ENCODE measurements around the gene RIPPLY1. TPM values are rescaled to one million over a fixed set of nuclear protein-coding genes. Genes with fewer than 3 reads are reported as not detected.
A peak's percentile ranks its signal among the peaks of the same experiment; 100 is the strongest.

Gene RIPPLY1
- total RNA-seq, 1 experiment from 2014 or later: not detected

GRCh38 chrX:106899841-106900240 is 3.3 kb downstream of the RIPPLY1 start:
- no peak for DNase-seq (ENCODE audit: low spot score)
- Histone ChIP-seq H3K27ac (ENCODE audit: low read depth, low read length, poor library complexity, severe bottlenecking) (no peak overlapping the region), H3K9me3 (ENCODE audit: low read depth, low read length, poor library complexity, severe bottlenecking) (no peaks in the 10 kb centered on the region), H3K4me1 (ENCODE audit: insufficient read depth, low read length, poor library complexity, severe bottlenecking) (no peaks in the 10 kb centered on the region), H3K4me3 (ENCODE audit: low read depth, low read length, poor library complexity, severe bottlenecking) (no peak overlapping the region), H3K36me3 (ENCODE audit: insufficient read depth, low read length, poor library complexity, severe bottlenecking) (no peaks in the 10 kb centered on the region), H3K27me3 (replicated peaks; ENCODE audit: insufficient read depth, low read depth, low read length, poor library complexity) (no peaks in the 10 kb centered on the region)
- no TSS peak for BruUV-seq (replicated peaks)
- TF ChIP-seq, protein P1, sequence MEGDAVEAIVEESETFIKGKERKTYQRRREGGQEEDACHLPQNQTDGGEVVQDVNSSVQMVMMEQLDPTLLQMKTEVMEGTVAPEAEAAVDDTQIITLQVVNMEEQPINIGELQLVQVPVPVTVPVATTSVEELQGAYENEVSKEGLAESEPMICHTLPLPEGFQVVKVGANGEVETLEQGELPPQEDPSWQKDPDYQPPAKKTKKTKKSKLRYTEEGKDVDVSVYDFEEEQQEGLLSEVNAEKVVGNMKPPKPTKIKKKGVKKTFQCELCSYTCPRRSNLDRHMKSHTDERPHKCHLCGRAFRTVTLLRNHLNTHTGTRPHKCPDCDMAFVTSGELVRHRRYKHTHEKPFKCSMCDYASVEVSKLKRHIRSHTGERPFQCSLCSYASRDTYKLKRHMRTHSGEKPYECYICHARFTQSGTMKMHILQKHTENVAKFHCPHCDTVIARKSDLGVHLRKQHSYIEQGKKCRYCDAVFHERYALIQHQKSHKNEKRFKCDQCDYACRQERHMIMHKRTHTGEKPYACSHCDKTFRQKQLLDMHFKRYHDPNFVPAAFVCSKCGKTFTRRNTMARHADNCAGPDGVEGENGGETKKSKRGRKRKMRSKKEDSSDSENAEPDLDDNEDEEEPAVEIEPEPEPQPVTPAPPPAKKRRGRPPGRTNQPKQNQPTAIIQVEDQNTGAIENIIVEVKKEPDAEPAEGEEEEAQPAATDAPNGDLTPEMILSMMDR (conservative IDR thresholded peaks at IDR 0.05; ENCODE audit: low read depth, low read length): no peak
- no peak for TF ChIP-seq EZH2 (IDR thresholded peaks at IDR 0.05; ENCODE audit: borderline replicate concordance, low read depth, low read length, poor library complexity, severe bottlenecking)
- intact Hi-C loops (cut with micrococcal nuclease; ENCODE audit: unreplicated experiment): loop anchor here (10.0 kb wide), 2 partner anchors 545 to 875 kb away; partner anchors contain the start of genes FRMPD3, NCBP2L and TSC22D3
- POLR2A ChIA-PET (ENCODE audit: low non-redundant PET): no interaction called here
- CTCF ChIA-PET: interaction anchor here (0.7 kb wide), 1 partner anchor 773 kb away, joined by 14 read pairs; no protein-coding TSS in a partner anchor

GRCh38 chrX:106899276-106899675 is 3.9 kb downstream of the RIPPLY1 start:
- intact Hi-C loops (cut with micrococcal nuclease; ENCODE audit: unreplicated experiment): loop anchor here (10.0 kb wide), 2 partner anchors 546 to 876 kb away; partner anchors contain the start of genes FRMPD3, NCBP2L and TSC22D3
- no peaks in the 10 kb centered on the region for H3K9me3 ChIP-seq (ENCODE audit: low read depth, low read length, poor library complexity, severe bottlenecking)
- POLR2A ChIA-PET (ENCODE audit: low non-redundant PET): no interaction called here
- CTCF ChIA-PET: interaction anchor here (0.7 to 1.5 kb wide), 2 partner anchors 61 to 773 kb away, joined by 7 to 14 read pairs; no protein-coding TSS in a partner anchor
- H3K4me3 ChIP-seq (ENCODE audit: low read depth, low read length, poor library complexity, severe bottlenecking): no peak overlapping the region
- H3K27me3 ChIP-seq (replicated peaks; ENCODE audit: insufficient read depth, low read depth, low read length, poor library complexity): no peaks in the 10 kb centered on the region
- no peaks in the 10 kb centered on the region for H3K36me3 ChIP-seq (ENCODE audit: insufficient read depth, low read length, poor library complexity, severe bottlenecking)
- TF ChIP-seq, protein P1 (conservative IDR thresholded peaks at IDR 0.05; ENCODE audit: low read depth, low read length): no peak
- no peak overlapping the region for H3K27ac ChIP-seq (ENCODE audit: low read depth, low read length, poor library complexity, severe bottlenecking)
- no peak for DNase-seq (ENCODE audit: low spot score)
- BruUV-seq (replicated peaks): no TSS peak
- no peaks in the 10 kb centered on the region for H3K4me1 ChIP-seq (ENCODE audit: insufficient read depth, low read length, poor library complexity, severe bottlenecking)

- peak; percentile 58 for DNase-seq (ENCODE audit: low spot score)
- H3K27me3 ChIP-seq (replicated peaks; ENCODE audit: insufficient read depth, low read depth, low read length, poor library complexity): no peaks in the 10 kb centered on the region
- H3K9me3 ChIP-seq (ENCODE audit: low read depth, low read length, poor library complexity, severe bottlenecking): no peaks in the 10 kb centered on the region
- H3K36me3 ChIP-seq (ENCODE audit: insufficient read depth, low read length, poor library complexity, severe bottlenecking): no peaks in the 10 kb centered on the region
- H3K27ac ChIP-seq (ENCODE audit: low read depth, low read length, poor library complexity, severe bottlenecking): no peak overlapping the region
- no TSS peak for BruUV-seq (replicated peaks)
- intact Hi-C loops (cut with micrococcal nuclease; ENCODE audit: unreplicated experiment): loop anchor here (10.0 kb wide), 2 partner anchors 546 to 876 kb away; partner anchors contain the start of genes FRMPD3, NCBP2L and TSC22D3
- POLR2A ChIA-PET (ENCODE audit: low non-redundant PET): no interaction called here
- no peak for TF ChIP-seq EZH2 (IDR thresholded peaks at IDR 0.05; ENCODE audit: borderline replicate concordance, low read depth, low read length, poor library complexity, severe bottlenecking)
- TF ChIP-seq, protein P1 (conservative IDR thresholded peaks at IDR 0.05; ENCODE audit: low read depth, low read length): peak; percentile 56
- CTCF ChIA-PET: interaction anchor here (1.5 kb wide), 1 partner anchor 62 kb away, joined by 7 read pairs; no protein-coding TSS in a partner anchor
- H3K4me3 ChIP-seq (ENCODE audit: low read depth, low read length, poor library complexity, severe bottlenecking): no peak overlapping the region
- no peaks in the 10 kb centered on the region for H3K4me1 ChIP-seq (ENCODE audit: insufficient read depth, low read length, poor library complexity, severe bottlenecking)
These were observed 4.7 kb downstream of the RIPPLY1 start for GRCh38 chrX:106898462-106898861.

Measured in A673 (cell line).